IMR-90 (cell line): Measurements from ENCODE around the gene CD80. TPM values are rescaled to one million over a fixed set of nuclear protein-coding genes. Genes with fewer than 3 reads are reported as not detected.

Source experiments
- ATAC-seq: fragments of 200-7000 bp; cut with Tn5 transposase; 2 replicates; pipeline ENCODE4 v1.9.1; 2020; ENCODE audit warnings: low read depth, mild to moderate bottlenecking, moderate library complexity
- BruUV-seq: library from RNA; stranded (reverse); fragments of 400-500 nt; replicated peaks from 2 replicates; lab custom pipeline; 2021; lab: Mats Ljungman, UMichigan
- CTCF ChIA-PET: fragments of 300-600 bp; formaldehyde crosslinking; extraction: SDS; loops from one replicate; lab custom pipeline; 2021; ENCODE audit warnings: antibody characterized with exemption; lab: Yijun Ruan, JAX
- POLR2A ChIA-PET: fragments of 300-600 bp; sonication (Branson Sonifier 250); formaldehyde crosslinking; loops from one replicate; lab custom pipeline; 2022; ENCODE audit warnings: antibody characterized with exemption; ENCODE audit not compliant: unreplicated experiment; lab: Charles Lee
- DNase-seq: peaks from one replicate; pipeline ENCODE4 v3.0.0; 2013
- H2AFZ ChIP-seq: replicated peaks from 2 replicates; pipeline ENCODE3; 2013; ENCODE audit warnings: low read length, mild to moderate bottlenecking; ENCODE audit not compliant: poor library complexity
- H2AK5ac ChIP-seq: 2 replicates; pipeline ENCODE4 v1.6.1; 2013; ENCODE audit warnings: low read depth, low read length, inconsistent platforms
- H2AK9ac ChIP-seq: replicated peaks from 2 replicates; pipeline ENCODE3; 2013; ENCODE audit warnings: mild to moderate bottlenecking, low read depth, low read length, moderate library complexity; ENCODE audit not compliant: poor library complexity
- H2BK120ac ChIP-seq: 2 replicates; pipeline ENCODE4 v1.6.1; 2013; ENCODE audit warnings: low read depth, low read length, inconsistent platforms
- H2BK15ac ChIP-seq: 3 replicates; pipeline ENCODE4 v1.6.1; 2013; ENCODE audit warnings: low read depth, low read length, inconsistent platforms
- H2BK20ac ChIP-seq: 2 replicates; pipeline ENCODE4 v1.6.1; 2013; ENCODE audit warnings: low read depth, mild to moderate bottlenecking, inconsistent platforms, low read length, moderate library complexity
- H2BK5ac ChIP-seq: 2 replicates; pipeline ENCODE4 v1.6.1; 2013; ENCODE audit warnings: mild to moderate bottlenecking, low read depth, low read length, inconsistent platforms; ENCODE audit not compliant: poor library complexity, severe bottlenecking
- H3K14ac ChIP-seq: replicated peaks from 2 replicates; pipeline ENCODE4 v1.6.1; 2013; ENCODE audit warnings: low read depth, low read length, inconsistent platforms
- H3K18ac ChIP-seq: 2 replicates; pipeline ENCODE4 v1.6.1; 2013; ENCODE audit warnings: low read depth, low read length, control low read depth
- H3K23ac ChIP-seq: 2 replicates; pipeline ENCODE4 v1.6.1; 2013; ENCODE audit warnings: low read depth, low read length, inconsistent platforms
- H3K27ac ChIP-seq: 2 replicates; pipeline ENCODE4 v1.5.1; 2013; ENCODE audit warnings: mild to moderate bottlenecking, control low read depth, low read length; ENCODE audit not compliant: insufficient read depth
- H3K27me3 ChIP-seq: 2 replicates; pipeline ENCODE4 v1.6.1; 2013; ENCODE audit warnings: low read length; ENCODE audit not compliant: control insufficient read depth, insufficient read depth
- H3K36me3 ChIP-seq: 2 replicates; pipeline ENCODE4 v1.6.1; 2013; ENCODE audit warnings: low read length, mixed read lengths; ENCODE audit not compliant: control insufficient read depth, insufficient read depth
- H3K4ac ChIP-seq: 2 replicates; pipeline ENCODE4 v1.6.1; 2013; ENCODE audit warnings: low read depth, low read length, inconsistent platforms
- H3K4me1 ChIP-seq: 2 replicates; pipeline ENCODE4 v1.6.1; 2013; ENCODE audit warnings: low read length, mixed read lengths; ENCODE audit not compliant: control insufficient read depth, insufficient read depth
- H3K4me2 ChIP-seq: 2 replicates; pipeline ENCODE4 v1.6.1; 2013; ENCODE audit warnings: low read depth, mild to moderate bottlenecking, control low read depth, low read length, moderate library complexity
- H3K4me3 ChIP-seq: 2 replicates; pipeline ENCODE4 v1.5.1; 2013; ENCODE audit warnings: low read depth, mild to moderate bottlenecking, control low read depth, low read length, moderate library complexity; ENCODE audit not compliant: insufficient read depth
- H3K56ac ChIP-seq: 2 replicates; pipeline ENCODE4 v1.6.1; 2013; ENCODE audit warnings: low read length, inconsistent platforms; ENCODE audit not compliant: insufficient read depth; ENCODE audit errors: extremely low read depth
- H3K79me1 ChIP-seq, 2 experiments: 2 replicates each; pipeline ENCODE4 v1.6.1; 2013; ENCODE audit warnings: low read length in 2 of 2, inconsistent platforms in 1 of 2, low read depth in 1 of 2
- H3K9ac ChIP-seq: 2 replicates; pipeline ENCODE4 v1.6.1; 2013; ENCODE audit warnings: low read depth, low read length, control low read depth
- H3K9me1 ChIP-seq: 2 replicates; pipeline ENCODE4 v1.6.1; 2013; ENCODE audit warnings: low read length, inconsistent platforms; ENCODE audit not compliant: insufficient read depth
- H3K9me3 ChIP-seq: 2 replicates; pipeline ENCODE4 v1.6.1; 2013; ENCODE audit warnings: low read length; ENCODE audit not compliant: control insufficient read depth, insufficient read depth
- H4K20me1 ChIP-seq: 2 replicates; pipeline ENCODE4 v1.6.1; 2013; ENCODE audit warnings: low read length, inconsistent platforms; ENCODE audit not compliant: insufficient read depth
- H4K5ac ChIP-seq: 2 replicates; pipeline ENCODE4 v1.6.1; 2013; ENCODE audit warnings: mild to moderate bottlenecking, low read depth, low read length, control low read depth
- H4K8ac ChIP-seq, 2 experiments: 2 replicates each; pipeline ENCODE4 v1.6.1; 2013; ENCODE audit warnings: low read depth in 2 of 2, low read length in 2 of 2, control low read depth in 1 of 2, inconsistent platforms in 1 of 2
- H4K91ac ChIP-seq: 2 replicates; pipeline ENCODE4 v1.6.1; 2013; ENCODE audit warnings: low read depth, low read length, inconsistent platforms; ENCODE audit not compliant: insufficient read depth
- MXI1 ChIP-seq: IDR thresholded peaks from 2 replicates; pipeline ENCODE4 v1.6.1; 2012; ENCODE audit warnings: low read depth, mild to moderate bottlenecking, low read length, moderate library complexity, borderline replicate concordance
- WGBS, 2 experiments: methylation state at CpG; one replicate each; pipeline versions ENCODE4 v1.1.5 to v1.1.7; 2013; ENCODE audit warnings: missing lambda C conversion rate in 2 of 2; ENCODE audit not compliant: insufficient read length in 1 of 2; ENCODE audit errors: extremely low coverage in 2 of 2; 5-methylcytosine and 5-hydroxymethylcytosine counted together
- dilution Hi-C: fragments of 300-500 bp; cut with HindIII; formaldehyde crosslinking; loops from one replicate; pipeline ENCODE4 v1.14.3; 2018; ENCODE audit warnings: low sequenced_read_pairs; ENCODE audit not compliant: unreplicated experiment
- in situ Hi-C: fragments of 300-500 bp; cut with MboI; formaldehyde crosslinking; loops from 3 replicates; pipeline ENCODE4 v1.14.3; 2019; ENCODE audit warnings: low sequenced_read_pairs, inconsistent platforms, mixed read lengths
- intact Hi-C: fragments of 100-400 bp; cut with micrococcal nuclease; formaldehyde crosslinking; loops from 2 replicates; pipeline ENCODE4 v1.10.0; 2022
- polyA plus RNA-seq, 3 experiments: library from polyadenylated mRNA; depleted of rRNA; stranded (reverse); fragments of >200 nt; gene quantifications; 2 replicates each; pipeline ENCODE4 v1.2.3, GENCODE V29; 2012; ENCODE audit warnings: low replicate concordance in 1 of 3
- total RNA-seq: library from RNA; depleted of rRNA; stranded (reverse); fragments of >200 nt; gene quantifications from 2 replicates; pipeline ENCODE4 v1.2.3, GENCODE V29; 2012

Gene CD80
- total and polyA plus RNA-seq, 2 of the 4 experiments (the other 2 are of a cell fraction): not detected

GRCh38 chr3:119592861-119593260, 33.4 kb upstream of the CD80 start:
- no peak overlapping the region for H3K9ac ChIP-seq
- in situ Hi-C loops (loop anchor here (25.0 kb wide), 1 partner anchor 706 kb away; no protein-coding TSS in a partner anchor), intact Hi-C loops (no loop called here), dilution Hi-C loops (no loop called here)
- no peak overlapping the region for H2BK15ac ChIP-seq
- no peak overlapping the region for H2BK120ac ChIP-seq
- no peak overlapping the region for H3K4me3 ChIP-seq
- ChIA-PET POLR2A (no interaction called here), CTCF (no interaction called here)
- ATAC-seq (no peak), DNase-seq (no peak)
- H3K56ac ChIP-seq: no peak overlapping the region
- TF ChIP-seq MXI1: no peak
- no peaks in the 10 kb centered on the region for H3K79me1 ChIP-seq
- no peak overlapping the region for H3K14ac ChIP-seq
- H2BK5ac ChIP-seq: no peak overlapping the region
- H3K9me3 ChIP-seq: no peaks in the 10 kb centered on the region
- H3K4me2 ChIP-seq: no peak overlapping the region
- H3K27me3 ChIP-seq: peaks cover 28% of the 10 kb centered on the region
- no peak overlapping the region for H2BK20ac ChIP-seq
- no peaks in the 10 kb centered on the region for H3K9me1 ChIP-seq
- no peak overlapping the region for H2AFZ ChIP-seq
- no peak overlapping the region for H2AK5ac ChIP-seq
- H3K4ac ChIP-seq: no peak overlapping the region
- H3K23ac ChIP-seq: no peak overlapping the region
- no CpG with 5 or more reads among the region's 1 CpG for WGBS, 2 experiments
- H4K20me1 ChIP-seq: no peaks in the 10 kb centered on the region
- H3K4me1 ChIP-seq: no peaks in the 10 kb centered on the region
- H3K27ac ChIP-seq: no peak overlapping the region
- no peak overlapping the region for H2AK9ac ChIP-seq
- H4K8ac ChIP-seq: no peak overlapping the region
- no peak overlapping the region for H3K18ac ChIP-seq
- no peaks in the 10 kb centered on the region for H3K36me3 ChIP-seq
- H4K5ac ChIP-seq: no peak overlapping the region
- no TSS peak for BruUV-seq
- H4K91ac ChIP-seq: no peak overlapping the region
